NCI-H524 (cell line): ENCODE results near the gene TNS2.

ENCODE experiments used
- DNase-seq, 2 experiments: peaks; one replicate each; lab custom pipeline; 2025; lab: John Stamatoyannopoulos, UW

The TNS2 gene

DNA sequence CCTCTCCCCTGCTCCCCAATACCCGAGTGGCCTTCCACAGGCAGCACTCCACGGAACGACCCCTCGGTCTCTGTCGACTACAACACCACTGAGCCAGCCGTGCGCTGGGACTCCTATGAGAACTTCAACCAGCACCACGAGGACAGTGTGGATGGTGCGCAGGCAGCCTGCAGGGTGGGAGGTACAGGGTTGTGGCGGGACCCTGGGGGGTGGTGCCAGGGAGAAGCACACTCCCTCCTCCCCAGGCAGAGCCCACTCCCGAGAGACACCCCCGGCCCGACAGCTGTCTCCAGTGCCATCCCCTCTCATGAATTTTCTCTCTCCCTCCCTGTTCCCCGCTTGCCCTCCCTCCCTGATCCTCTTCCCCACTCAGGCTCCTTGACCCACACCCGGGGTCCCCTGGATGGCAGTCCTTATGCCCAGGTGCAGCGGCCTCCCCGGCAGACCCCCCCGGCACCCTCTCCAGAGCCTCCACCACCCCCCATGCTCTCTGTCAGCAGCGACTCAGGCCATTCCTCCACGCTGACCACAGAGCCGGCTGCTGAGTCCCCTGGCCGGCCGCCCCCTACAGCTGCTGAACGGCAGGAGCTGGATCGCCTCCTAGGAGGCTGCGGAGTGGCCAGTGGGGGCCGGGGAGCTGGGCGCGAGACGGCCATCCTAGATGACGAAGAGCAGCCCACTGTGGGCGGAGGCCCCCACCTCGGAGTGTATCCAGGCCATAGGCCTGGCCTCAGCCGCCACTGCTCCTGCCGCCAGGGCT is 9.0 kb downstream of the TNS2 start:
- no peak for DNase-seq

GRCh38 chr12:53059434-53060063 is 9.7 kb downstream of the TNS2 start:
- no peak for DNase-seq

GRCh38 chr12:53060064-53060720 is 10.3 kb downstream of the TNS2 start:
- DNase-seq, result no peak

- DNase-seq, result peak in 1 of 2 experiments; percentile 21
Observed at GRCh38 chr12:53060721-53061276, 10.9 kb downstream of the TNS2 start.

GRCh38 chr12:53061404-53062010 is 11.6 kb downstream of the TNS2 start:
- DNase-seq, result peak; percentile 34 to 39

GRCh38 chr12:53062011-53062961 is 12.4 kb downstream of the TNS2 start:
- no peak for DNase-seq

DNA sequence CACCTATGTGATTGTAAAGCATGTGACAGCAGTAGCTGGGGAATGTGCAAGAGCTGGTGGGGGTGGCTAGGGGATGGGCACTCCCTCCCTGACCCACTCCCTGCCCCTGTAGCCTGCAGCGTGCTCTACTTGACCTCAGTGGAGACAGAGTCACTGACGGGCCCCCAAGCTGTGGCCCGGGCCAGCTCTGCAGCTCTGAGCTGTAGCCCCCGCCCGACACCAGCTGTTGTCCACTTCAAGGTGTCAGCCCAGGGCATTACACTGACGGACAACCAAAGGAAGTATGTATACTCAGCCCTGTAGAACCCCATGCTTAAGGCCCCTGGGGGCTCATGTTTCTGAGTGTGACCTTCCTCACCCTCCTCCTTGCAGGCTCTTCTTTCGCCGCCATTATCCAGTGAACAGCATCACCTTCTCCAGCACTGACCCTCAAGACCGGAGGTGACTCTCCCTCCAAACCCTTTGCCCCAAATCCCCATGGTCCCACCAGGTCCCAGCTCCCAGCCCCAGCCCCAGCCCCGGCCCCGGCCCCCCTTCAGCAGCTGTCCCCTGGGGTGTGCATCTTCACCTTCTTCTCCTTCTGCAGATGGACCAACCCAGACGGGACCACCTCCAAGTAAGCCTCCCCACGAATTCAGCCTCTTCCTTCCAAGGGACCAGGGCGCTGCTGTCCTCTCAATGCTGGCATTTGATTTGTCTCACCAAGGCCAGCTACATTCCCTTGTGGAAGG is 13.3 kb downstream of the TNS2 start:
- DNase-seq, result no peak

DNA sequence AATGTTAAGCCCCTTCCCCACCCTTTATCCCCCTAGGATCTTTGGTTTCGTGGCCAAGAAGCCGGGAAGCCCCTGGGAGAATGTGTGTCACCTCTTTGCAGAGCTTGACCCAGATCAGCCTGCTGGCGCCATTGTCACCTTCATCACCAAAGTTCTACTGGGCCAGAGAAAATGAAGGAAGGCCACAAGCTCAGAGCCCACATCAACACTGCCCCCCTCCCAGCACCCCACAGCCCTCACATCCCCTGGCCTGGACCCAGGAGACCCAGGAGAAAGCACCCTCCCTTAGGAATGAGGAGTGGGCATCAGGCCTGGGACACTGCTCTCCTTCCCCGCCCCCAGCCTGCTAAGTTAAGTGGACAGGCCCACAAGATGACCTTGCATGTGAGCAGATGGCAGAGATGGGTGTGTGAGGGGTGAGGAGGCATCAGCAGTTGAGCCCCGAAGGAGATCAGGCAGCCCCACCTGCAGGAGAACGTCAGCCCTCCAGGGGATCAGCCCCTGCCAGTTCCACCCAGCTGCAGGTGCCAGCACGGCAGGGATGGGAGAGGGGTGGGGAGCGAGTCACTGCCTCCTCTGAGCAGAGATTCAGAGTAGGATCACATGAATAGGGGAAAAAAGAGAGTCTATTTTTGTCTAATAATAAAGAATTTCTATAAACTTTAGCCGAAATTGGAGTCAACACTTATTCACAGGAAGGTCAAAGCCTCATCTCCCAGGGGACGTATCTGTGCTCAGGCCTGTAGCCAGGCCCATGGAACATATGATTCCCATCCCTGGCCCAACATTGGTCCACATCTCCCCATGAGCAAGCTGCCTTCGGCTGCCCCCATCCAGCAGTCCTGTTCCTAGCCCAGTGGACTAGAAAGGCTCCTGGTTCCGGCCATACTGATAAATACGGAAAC is 14.1 kb downstream of the TNS2 start:
- no peak for DNase-seq

- no peak for DNase-seq
Observed at GRCh38 chr12:53064613-53065436, 15.0 kb downstream of the TNS2 start.

DNA sequence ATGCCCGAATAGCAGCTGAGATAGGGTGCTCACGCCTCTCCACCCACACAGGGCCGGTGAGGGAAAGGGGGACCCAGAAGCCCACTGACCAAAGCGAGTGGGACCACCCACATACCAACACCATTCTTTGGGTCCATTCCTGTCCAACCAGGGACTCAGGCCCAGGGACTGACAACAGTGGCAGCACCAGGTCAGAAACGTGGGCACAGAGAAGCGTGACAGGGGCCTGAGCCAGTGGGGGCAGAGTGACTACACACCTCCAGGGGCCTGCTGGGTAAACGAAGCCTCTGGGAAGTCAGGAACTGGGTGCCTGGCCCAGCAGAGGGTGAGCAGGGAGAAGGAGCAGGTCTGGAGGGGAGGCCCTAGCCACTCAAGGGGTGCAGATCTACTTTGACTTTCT is 15.6 kb downstream of the TNS2 start:
- no peak for DNase-seq

DNA sequence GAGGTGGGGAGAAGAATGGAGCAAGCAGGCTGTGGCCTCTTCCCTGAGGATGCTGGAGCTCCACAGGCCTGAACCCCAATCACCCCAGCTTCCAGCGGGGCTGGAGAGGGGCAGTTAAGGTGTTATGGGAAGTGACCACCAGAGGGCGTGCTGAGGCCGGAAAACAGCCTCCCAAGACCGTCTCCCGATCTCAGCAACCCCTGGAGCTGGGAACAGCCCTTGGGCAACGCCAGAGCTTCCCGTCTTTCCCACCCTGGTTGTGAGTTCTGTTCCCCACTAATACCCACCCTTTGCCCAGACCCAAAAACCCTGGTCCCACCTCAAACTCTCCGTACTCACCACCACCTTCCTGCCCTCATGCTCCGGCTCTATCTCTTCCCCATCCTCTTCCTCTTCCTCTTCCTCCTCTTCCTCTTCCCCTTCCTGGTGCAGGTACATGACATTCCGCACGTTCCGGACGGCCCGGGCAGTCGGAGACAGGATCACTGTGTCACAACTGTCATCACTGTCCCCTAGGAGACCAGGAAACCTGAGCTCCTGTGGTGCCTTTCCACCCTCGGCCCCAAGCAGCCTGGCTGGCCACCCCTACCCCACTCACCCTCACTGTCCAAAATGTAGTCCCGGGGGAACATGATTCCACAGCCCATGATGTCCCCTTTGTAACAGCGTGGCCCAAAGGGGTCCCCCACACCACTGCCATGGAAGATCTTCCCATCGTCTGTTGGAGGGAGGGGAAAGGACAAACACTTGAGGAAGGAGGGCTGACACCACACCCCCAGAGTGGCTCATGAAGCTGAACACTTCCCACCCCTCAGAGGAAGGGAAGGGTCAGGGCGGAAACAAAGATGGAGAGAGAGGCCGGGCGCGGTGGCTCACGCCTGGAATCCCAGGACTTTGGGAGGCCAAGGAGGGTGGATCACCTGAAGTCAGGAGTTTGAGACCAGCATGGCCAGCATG is 16.4 kb downstream of the TNS2 start:
- peak; percentile 10 to 59 for DNase-seq

GRCh38 chr12:53067074-53067992 is 17.5 kb downstream of the TNS2 start:
- no peak for DNase-seq

DNA sequence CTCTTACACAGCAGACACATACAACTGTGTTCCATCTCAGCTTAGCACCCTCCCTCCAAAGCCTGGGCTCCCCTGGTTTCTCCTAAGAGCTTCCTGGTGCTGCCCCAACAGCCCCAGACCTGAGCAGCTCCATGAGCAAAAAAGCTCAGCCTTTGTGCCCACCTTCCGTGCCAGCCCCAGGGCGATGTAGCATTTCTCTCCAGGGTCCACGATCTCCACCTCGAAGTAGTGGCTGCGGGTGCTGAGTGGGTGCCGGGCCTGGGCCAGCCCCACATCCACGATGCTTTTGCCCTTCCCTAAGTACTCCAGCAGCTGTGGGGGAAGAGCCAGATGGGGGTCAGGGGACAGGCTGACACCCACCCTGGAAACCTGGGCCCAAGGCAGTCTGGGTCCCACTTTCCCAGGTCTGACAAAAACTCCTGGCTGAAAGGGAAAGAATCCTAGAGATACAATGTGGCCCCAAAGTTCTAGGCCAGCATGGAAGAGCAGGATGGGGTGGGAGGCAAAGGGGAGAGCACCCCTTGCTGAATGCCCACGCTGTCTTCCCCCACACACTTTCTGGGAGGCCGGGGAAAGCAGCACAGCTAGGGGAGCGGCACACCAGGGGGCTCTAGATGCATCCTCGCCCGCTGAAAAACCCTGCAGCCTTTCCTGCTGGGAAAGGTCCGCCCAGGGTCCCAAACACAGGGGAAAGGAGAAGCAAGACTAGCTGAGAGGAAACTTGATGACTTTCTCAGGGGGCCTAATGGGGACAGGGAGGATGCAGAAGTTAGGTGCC is 18.3 kb downstream of the TNS2 start:
- no peak for DNase-seq

DNA sequence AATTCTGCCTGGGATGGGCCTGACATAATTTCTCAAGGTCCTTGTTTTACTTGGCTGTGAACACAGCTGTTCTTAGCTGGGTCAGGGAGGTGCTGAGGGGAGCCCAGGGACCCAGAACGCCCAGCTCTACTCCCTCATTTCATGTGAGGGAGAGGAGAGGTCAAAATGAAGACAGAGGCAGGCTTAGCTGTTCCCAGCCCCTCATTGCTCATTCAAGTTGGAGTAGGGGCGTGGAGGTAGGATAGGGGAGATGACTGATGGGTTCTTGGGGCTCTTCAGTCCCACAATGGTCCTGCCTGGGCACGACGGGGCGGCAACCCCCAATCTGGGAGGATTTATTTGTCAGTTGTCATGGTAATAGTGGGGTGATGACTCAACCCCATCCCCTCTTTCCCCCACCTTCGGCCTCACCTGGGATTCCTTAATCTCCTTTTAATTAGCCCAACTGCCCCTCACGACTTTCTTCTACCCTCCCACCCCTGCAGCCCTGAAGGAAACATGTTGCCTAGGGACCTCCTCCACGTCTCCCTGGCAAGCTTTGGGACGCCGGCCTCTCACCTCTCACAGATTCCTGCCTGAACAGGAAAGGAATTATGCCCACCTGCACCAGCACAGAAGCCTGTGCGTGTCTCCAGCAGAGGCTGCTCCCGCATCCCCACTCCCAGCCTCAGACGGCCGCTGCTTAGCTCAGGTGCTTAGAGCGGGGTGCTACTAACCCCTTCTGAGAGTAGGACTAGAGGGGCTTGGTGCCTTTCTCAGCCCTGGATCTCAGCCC is 19.1 kb downstream of the TNS2 start:
- DNase-seq, result no peak
